Right hindlimb (tissue), 1 donor: Measurements from ENCODE around the gene DTNA.
"Not testable (repeated sequence)": the region's sequence is repeated elsewhere in the genome, so short reads cannot be mapped to it uniquely, and the experiment has no call there.

ENCODE experiments used
- DNase-seq: peaks from one replicate; pipeline ENCODE4 v3.0.0-alpha.2; 2018

The DTNA gene

GRCh38 chr18:34726286-34727004, 16.3 kb downstream of the DTNA start:
- no peak for DNase-seq

- DNase-seq: no peak
Observed at GRCh38 chr18:34729264-34729663, 19.2 kb downstream of the DTNA start.

- DNase-seq: no peak
Observed at GRCh38 chr18:34729740-34730355, 19.8 kb downstream of the DTNA start.

DNA sequence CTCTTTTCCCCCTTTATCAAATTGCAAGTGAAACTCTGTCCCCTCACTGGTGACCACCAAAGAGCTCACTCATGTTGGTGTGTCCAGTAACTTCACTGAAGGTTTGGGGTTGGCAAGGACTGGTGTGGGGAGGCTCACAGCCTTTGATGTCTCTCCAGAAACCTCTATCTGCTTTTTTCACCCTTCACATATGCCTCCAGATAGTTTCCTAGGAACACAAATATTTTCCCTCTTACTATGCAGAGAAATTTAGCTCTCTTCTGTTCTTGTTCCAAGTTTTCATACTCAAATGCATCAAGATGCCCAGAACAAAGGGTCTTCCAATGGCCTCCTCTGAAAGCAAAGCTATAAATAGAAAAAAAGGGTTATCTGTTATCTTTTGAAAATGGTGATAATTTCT, 20.7 kb downstream of the DTNA start:
- no peak for DNase-seq

DNA sequence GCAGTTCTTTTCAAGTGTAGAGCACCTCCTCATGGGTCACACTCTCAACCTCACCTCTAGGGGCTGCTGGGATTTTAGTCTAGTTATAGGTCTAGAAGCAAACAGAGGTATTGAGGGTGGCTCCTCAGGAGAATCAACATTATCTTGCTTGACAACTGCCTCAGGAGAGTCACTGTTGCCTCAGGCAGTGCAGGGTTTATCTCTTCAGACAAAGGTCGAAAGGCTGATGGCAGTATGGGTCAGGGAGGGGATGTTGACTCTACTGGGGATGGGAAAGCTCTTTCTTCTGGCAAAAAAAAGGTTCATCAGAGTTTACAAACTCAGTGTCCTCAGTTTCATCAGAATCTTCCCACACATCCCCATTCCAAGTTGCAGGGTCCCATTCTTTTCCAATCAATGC, 24.0 kb downstream of the DTNA start:
- no peak for DNase-seq

DNA sequence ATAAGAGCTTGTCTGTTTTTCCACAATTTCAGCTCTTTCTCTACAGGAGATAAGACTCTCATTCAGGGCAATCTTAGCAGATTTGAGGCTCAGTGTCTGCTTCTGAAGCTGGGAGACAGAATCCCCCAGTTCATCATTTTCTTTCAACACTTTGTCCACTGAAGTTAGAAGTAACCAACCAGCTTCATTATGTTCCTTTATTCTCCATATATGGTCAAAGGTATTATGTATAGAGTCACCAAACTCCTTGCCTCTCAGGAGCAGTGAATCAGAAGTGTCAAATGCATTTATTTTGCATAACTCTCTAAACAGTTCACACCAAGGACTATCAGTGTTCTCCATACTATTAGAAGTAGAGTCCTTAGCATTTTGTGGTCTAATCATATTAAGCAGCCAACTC, 24.4 kb downstream of the DTNA start:
- DNase-seq: not testable (repeated sequence)

GRCh38 chr18:34738175-34738894, 28.2 kb downstream of the DTNA start:
- no peak for DNase-seq

DNA sequence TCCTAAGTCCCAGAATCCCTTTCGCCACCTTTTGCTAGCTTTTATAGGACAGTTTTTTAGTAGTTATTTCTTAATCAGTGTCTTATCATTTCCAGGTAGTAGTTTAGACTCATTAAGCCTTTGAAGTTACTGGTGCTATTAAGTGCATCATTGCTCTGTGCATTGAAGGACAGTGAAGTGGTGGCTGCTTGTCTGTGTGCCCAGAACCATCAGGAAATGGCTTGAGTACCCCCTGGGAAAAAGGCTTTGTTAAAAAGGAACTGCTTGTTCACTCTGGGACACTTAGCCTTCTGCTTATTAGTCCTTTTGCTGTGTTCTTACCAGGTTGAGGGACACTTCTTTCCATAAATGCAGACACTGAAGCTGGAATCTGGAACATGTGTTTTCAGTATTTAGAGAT, 30.0 kb downstream of the DTNA start:
- no peak for DNase-seq

DNA sequence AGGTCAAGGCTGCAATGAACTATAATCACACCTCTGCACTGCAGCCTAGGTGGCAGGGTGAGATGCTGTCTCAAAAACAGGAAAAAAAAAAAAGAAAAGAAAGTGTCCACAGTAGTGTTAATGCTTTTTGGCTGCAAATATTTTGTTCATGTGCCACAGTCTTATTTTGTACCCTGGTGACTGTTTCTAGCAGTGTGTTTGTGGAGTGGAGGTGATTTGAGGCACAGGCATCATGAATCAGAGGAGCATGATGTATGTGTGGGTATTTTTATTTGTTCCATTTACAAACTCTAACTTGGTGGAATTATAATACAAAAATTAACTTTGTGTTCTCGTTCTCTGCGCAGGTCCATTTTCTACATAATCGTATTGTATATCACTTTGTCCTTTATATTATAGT, 30.6 kb downstream of the DTNA start:
- DNase-seq: no peak

DNA sequence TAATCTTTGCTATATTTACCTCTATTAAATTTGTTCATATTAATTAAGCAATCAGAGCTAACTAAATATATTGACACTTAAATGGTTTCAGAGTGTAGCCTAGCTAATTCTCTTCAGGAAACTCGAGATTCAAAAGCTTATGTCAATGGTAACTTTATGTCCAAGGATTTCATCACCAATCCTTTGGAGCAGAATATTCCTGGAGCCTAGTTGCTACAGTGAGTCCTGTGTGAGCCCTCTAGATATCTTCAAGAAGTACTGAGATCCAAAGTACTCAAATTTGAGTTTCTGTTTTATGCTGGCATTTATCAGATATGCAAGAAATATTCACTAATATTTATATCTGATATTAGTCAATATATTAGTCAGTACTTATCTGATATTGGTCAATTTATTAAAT, 31.3 kb downstream of the DTNA start:
- DNase-seq: no peak

DNA sequence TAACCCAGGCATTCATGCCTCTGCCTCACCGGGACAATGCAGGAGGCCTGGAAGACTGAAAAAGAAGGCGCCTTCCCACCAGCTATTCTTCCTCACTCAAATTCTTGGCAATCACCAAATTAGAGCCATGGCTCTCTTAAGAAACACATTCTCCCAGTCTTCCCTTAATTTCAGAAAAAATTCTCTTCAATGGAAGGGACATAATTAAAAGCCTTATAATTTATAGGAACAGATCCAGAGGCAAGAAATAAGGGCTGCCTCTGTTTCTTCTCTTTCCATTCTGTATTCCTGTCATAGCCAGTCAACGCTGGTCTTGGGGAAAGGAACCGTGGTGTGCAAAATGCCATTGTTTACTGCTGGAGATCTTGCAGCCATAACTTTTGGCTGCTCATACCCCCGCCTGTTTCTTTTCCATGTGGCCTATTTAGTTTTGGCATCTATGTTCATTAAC, 32.8 kb downstream of the DTNA start:
- DNase-seq: no peak

DNA sequence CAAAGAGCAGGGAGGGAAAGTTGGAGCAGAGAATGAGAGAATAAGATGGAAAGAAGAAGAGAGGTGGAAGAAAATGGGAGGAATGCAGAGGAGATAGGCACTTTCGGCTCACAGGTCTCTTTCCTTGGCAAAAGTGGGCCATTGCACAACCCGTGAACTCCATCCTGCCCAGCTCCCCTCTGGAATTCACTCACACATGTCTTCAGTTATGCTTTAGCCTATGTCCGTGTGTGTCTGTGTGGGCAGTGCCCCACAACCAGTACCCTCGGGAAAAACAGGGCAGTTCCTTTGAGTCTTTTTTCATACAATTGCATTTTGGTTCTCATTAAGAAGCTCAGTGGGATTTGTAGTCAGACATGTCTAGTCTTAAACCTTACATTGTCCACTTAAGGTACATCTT, 34.5 kb downstream of the DTNA start:
- no peak for DNase-seq

GRCh38 chr18:34746614-34747013, 36.5 kb downstream of the DTNA start:
- no peak for DNase-seq

DNA sequence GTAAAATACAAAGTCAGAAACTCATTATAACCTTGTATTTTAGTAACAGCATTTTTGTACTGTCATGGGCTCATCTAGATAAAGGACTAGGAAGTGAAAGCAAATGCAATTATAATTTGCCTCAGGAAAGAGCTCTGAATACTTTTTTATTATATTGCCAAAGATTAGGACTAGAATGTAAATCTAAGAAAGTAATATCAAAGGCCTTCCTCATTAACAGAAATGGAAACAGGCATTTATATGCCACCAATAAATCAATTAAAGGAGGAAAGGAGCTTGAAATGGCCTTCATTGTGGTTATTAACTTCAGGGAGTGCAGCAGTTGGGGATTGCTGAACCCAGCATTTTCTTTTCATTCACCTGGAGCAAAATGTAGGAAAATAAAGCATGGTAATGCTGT, 39.6 kb downstream of the DTNA start:
- no peak for DNase-seq

DNA sequence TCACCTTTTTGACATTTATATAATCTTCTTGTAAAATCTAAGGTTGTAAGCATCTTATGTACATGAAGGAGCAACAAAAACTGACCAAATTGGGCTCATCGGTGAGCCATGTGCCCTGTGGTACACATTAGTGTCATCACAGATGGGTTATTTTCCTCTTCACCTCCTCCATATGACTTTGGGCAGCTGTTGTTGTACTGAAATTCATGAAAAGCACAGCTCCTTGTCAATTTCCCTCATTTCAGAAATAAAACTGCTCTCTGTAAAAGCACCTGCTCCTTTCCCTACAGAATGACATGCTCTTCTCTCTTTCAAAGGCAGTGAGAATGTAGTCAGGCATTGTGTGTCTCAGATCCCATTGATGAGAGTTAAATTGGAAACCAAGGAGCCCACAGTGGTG, 42.0 kb downstream of the DTNA start:
- DNase-seq: no peak

DNA sequence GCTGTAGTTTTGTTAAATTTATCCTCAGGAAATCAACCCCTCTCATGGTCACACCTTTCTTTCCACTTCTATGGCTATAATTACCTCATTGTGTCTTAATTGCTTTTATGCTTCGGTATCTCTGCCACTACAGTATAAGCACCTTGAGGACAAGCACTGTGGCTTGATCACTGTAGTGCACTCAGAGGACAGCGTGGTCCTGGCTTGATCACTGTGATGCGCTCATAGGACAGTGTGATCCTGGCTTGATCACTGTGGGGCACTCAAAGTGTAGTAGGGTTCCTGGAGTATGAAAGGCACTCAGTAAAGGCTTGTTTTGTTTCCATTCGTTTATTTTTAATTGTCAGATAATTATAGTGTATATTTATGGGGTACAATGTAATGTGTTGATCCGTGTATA, 44.2 kb downstream of the DTNA start:
- DNase-seq: no peak

DNA sequence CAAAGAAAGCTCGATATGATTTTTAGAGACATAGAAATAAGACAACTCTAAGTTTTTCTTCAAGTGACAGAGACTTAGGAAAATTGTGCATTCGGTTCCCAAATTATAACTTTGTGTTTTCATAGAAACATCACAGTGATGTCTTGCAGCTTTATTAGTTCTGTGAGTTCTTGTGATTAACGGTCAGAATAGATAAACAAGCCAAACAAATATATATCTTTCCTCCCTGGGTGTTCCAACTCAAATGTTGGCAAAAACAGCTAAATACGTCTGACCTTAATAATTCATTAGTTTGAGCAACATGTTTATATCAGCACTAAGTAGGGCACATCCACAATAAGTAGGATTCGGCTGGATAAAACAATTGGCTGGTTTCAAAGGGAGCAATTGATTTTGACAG, 47.6 kb downstream of the DTNA start:
- no peak for DNase-seq

DNA sequence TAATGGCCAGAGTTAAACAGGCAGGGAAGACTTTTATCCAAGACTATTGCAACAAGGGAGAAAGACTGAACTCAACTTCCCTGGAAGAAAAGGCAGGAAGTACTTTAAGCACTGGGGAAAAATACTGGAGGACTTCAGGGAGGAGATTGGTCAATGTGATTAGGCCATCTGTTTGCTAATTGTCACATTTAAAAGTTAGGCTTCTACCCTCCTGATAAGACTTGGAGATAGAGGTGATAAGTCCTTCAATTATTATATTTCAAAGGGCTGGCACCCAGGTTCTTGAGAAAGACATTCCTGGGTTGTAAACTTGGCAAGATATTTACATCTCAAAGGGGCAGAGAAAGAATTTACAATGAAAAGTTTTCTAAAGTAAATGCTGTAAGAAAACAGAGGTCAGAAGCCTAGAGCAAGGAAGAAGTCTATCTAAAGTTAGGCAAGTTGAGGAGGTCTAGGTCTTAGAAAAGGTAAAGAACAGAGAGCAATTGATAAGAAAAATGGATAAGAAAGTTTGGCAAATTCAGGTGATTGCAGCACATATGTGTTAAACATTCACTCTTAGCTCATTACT, 48.4 kb downstream of the DTNA start:
- DNase-seq: no peak

DNA sequence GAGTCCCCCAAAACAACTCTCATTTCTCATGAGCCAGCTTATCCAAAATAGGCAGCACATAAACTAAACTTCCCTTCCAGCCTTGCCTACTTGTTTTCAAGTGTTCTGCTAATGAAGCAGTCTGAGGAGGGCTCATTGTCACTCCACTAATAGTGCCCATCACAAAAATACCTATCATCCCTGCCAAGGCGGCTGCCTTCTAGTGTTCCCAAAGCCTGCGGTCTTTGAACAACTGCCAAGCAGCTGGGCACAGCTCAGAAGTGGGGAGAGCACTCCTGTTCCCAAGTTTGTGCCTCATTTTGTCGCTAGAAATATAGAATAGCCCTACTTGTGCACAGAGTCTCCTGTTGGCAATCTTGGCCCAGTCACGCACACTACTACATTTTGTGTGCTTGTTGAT, 50.3 kb downstream of the DTNA start:
- DNase-seq: no peak

DNA sequence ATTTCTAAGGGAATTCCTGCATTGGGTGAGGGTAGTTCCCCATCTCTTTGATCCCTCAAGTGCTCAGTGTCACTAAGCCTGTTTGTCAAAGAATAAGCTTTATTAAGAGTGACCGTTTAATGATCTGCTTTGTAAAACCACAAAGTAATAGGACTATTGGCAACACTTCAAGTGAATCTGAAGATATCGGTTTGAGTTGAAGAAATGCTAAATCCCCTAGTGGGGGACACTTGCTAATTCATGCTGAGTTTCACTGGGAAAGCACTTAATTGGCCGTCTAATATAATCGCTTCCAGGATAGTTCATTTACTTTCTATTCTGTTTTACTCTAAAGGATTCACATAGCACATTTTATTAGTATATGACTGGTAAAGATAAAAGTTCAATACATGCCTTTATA, 54.4 kb downstream of the DTNA start:
- DNase-seq: no peak

DNA sequence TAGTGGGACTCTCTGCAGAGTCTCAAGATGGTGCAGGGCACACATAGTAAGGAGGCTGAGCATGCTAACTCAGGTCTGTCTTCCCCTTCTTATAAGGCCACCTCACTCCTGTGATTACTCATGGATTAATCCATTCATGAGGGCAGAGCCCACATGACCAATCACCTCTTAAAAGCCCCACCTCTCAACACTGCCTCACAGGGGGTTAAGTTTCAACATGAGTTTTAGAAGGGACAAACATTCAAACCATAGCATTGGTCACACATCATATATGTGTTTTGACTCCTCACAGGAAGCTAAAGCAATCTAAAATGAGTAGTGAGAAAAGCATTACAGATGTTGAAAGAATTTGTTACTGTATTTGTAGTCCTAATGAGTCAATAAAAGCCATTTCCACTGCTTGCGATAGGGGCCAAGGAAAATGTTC, 57.5 kb downstream of the DTNA start:
- no peak for DNase-seq

- no peak for DNase-seq
Observed at GRCh38 chr18:34771958-34772357, 61.9 kb downstream of the DTNA start.

DNA sequence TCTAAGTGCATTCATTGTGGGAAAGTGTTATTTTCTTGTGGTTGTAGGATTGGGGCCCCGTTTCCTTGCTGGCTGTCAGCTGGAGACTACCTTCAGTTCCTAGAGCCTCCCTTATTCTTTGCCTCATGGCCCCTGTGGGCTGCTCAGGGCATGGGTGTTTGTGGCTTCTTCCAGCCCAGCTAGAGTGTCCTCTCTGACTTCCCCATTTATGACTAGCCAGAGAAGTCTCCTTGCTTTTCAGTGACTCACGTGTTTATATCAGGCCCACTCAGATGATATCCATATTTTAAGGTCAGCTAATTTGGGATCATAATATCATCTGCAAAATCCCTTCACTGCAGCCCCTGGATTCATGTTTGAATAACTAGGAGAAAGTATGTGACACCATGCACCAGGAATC, 62.8 kb downstream of the DTNA start:
- no peak for DNase-seq

DNA sequence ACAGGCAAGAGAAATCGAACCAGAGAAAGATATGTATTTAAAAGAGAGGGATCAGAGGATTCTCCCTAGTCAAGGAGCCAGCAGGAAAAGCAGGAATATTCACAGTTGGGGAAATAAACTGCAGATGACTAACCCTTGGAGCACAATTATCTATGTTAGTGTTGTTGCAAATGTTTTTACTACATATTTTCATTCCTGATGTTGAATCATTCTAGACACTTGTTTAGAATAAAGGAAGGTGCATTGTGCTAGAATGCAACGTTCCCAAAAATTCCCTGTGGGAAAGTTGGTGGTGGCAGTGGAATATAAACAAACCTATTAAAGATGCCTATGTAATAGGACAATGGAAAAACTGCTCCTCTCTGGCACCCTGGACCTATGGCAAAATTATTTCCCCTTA, 63.3 kb downstream of the DTNA start:
- no peak for DNase-seq
